Measurements from ENCODE around the gene LFNG. TPM values are rescaled to one million over a fixed set of nuclear protein-coding genes. Genes with fewer than 3 reads are reported as not detected.
A peak's percentile ranks its signal among the peaks of the same experiment; 100 is the strongest.

Gene LFNG
- total and polyA plus RNA-seq, 2 of the 13 experiments (the other 11 are each of a cell fraction or from before 2014, with no cell fraction given) = 0.44 to 1.5 TPM

- TF ChIP-seq ZNF589 (CRISPR knock-in tag; conservative IDR thresholded peaks at IDR 0.05) = no peak
- no peak; the same call in 1 of the 2 replicates for TF ChIP-seq RFXAP (CRISPR knock-in tag; IDR thresholded peaks at IDR 0.05; ENCODE audit: borderline replicate concordance)
- no peak for TF ChIP-seq ZNF614 (CRISPR knock-in tag; IDR thresholded peaks at IDR 0.05; ENCODE audit: borderline replicate concordance)
- no peak for TF ChIP-seq MAF1 (CRISPR knock-in tag; IDR thresholded peaks at IDR 0.05; ENCODE audit: borderline replicate concordance)
- no peak for TF ChIP-seq ZNF329 (CRISPR knock-in tag; IDR thresholded peaks at IDR 0.05; ENCODE audit: low read depth)
- TF ChIP-seq ARID5B (CRISPR knock-in tag; IDR thresholded peaks at IDR 0.05) = peak; percentile 33
- no peak for TF ChIP-seq YY1 (IDR thresholded peaks at IDR 0.05; ENCODE audit: insufficient read depth, insufficient replicate concordance, low read depth, low read length)
- TF ChIP-seq U2AF1 (optimal IDR thresholded peaks at IDR 0.05; ENCODE audit: low read depth, low read length) = peak; percentile 58
- TF ChIP-seq USF2 (IDR thresholded peaks at IDR 0.05; ENCODE audit: low read depth, low read length) = no peak
- no peak for TF ChIP-seq USF2 (CRISPR knock-in tag; IDR thresholded peaks at IDR 0.05; ENCODE audit: borderline replicate concordance)
- peak; percentile 7; the same call in 1 of the 2 replicates for TF ChIP-seq ZNF263 (CRISPR knock-in tag; IDR thresholded peaks at IDR 0.05)
- TF ChIP-seq HBP1 (CRISPR knock-in tag; IDR thresholded peaks at IDR 0.05; ENCODE audit: low read depth) = peak; percentile 67; the same call in 1 of the 2 replicates
- TF ChIP-seq KLF6 (CRISPR knock-in tag; IDR thresholded peaks at IDR 0.05) = no peak
- TF ChIP-seq KLF16 (CRISPR knock-in tag; IDR thresholded peaks at IDR 0.05) = peak in 1 of 2 experiments; percentile 30; a peak in 1 of 4 replicates
- TF ChIP-seq THAP7 (CRISPR knock-in tag; IDR thresholded peaks at IDR 0.05) = no peak
- no peak for TF ChIP-seq ZNF597 (CRISPR knock-in tag; IDR thresholded peaks at IDR 0.05)
- peak; percentile 78 for TF ChIP-seq DRAP1 (CRISPR knock-in tag; IDR thresholded peaks at IDR 0.05)
- TF ChIP-seq ZNF431 (CRISPR knock-in tag; IDR thresholded peaks at IDR 0.05; ENCODE audit: borderline replicate concordance, low read depth) = no peak
Measured at GRCh38 chr7:2555121-2556052, 35.8 kb downstream of the LFNG start, which contains the start of gene BRAT1 (continued).

All from HepG2 (cell line).